Astrocyte of the cerebellum (primary cell): ENCODE results near the gene AARS1.
"Not testable (repeated sequence)": the region's sequence is repeated elsewhere in the genome, so short reads cannot be mapped to it uniquely, and the experiment has no call there.

Experiments used
- DNase-seq: peaks from one replicate; pipeline ENCODE4 v3.0.0-alpha.2; 2011; ENCODE audit warnings: low read depth
- H3K4me3 ChIP-seq: 2 replicates; pipeline ENCODE4 v1.5.1; 2011; ENCODE audit warnings: mild to moderate bottlenecking, low read depth, low read length, moderate library complexity
- CTCF ChIP-seq: IDR thresholded peaks from 2 replicates; pipeline ENCODE4 v1.5.1; 2012; ENCODE audit warnings: low read length, low read depth, moderate library complexity, mild to moderate bottlenecking; ENCODE audit errors: missing control alignments
- in situ Hi-C: cut with HindIII; loops from 2 replicates; pipeline ENCODE4 v1.10.0; 2017; ENCODE audit warnings: low sequenced_read_pairs

Gene AARS1

GRCh38 chr16:70298988-70299938 lies 10.0 kb upstream of the AARS1 start, which contains the start of gene DDX19B:
Gene DDX19B (plus strand): TSS chr16:70299186. CDS start chr16:70299298, 112 bp downstream.
- peak within 1 kb of the TSS; percentile 71 for H3K4me3 ChIP-seq
- in situ Hi-C loops = no loop called here
- DNase-seq = no peak
- TF ChIP-seq CTCF = no peak

DNA sequence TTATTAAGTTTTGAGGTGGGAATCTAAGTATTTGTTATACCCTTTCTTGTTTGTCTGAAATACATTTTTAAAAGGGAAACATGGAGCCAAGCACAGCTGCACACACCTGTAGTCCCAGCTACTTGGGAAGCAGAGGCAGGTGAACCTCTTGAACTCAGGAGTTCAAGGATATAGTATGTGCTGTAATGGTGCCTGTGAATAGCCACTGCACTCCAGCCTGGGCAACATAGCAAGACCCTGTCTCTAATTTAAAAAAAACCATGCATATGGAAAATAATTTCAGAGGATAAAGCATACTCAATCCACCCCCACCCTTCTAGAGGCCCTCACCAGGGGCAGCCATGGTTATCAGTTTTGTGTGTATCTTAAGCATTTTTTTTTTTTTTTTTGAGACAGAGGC lies 6.3 kb upstream of the AARS1 start:
- H3K4me3 ChIP-seq = no peak overlapping the region
- DNase-seq = no peak
- in situ Hi-C loops = no loop called here
- no peak for TF ChIP-seq CTCF

GRCh38 chr16:70294385-70295025 lies 5.2 kb upstream of the AARS1 start:
- no peak for TF ChIP-seq CTCF
- no peak for DNase-seq
- H3K4me3 ChIP-seq = no peak overlapping the region
- in situ Hi-C loops = no loop called here

DNA sequence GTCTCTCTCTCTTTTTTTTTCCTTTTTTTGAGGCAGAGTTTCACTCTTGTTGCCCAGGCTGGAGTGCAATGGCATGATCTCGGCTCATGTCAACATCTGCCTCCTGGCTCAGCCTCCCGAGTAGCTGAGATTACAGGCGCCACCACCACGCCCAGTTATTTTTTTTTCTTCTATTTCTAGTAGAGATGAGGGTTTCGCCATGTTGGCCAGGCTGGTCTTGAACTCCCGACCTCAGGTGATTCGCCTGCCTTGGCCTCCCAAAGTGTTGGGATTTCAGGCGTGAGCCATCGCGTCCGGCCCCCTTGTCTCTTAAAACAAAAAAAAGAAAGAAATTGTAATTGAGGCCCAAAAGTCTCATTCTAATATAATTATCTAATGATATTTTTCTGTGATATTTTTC lies 2.8 kb upstream of the AARS1 start:
- in situ Hi-C loops, H3K4me3 ChIP-seq, DNase-seq: not testable (repeated sequence)

DNA sequence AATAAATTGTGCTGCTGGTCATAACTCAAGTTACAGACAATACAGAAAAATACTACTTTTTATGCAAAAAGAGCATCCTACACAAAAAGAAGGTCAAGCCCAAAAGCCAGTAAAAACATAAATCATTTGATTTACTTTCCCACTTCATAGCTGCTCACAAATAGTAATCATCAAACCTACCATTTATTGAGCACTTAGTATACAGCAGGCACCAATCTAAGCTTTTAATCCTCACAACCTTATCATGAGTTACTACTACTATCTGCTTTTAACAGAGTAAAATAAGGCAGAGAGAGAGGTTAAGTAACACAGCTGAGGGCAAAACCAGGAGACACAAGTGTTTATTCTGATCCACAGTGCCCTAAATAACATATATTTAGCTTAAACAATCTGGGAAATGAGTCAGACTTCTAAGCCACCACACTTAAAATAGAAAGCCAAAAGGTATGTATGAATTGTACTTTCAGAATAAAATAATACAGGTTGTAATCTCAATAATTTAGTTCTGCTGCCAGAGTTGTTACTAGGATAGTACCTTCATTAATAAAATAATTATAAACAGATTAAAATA lies 1.7 kb upstream of the AARS1 start:
- TF ChIP-seq CTCF = no peak
- DNase-seq = no peak
- H3K4me3 ChIP-seq = no peak overlapping the region
- in situ Hi-C loops = no loop called here

DNA sequence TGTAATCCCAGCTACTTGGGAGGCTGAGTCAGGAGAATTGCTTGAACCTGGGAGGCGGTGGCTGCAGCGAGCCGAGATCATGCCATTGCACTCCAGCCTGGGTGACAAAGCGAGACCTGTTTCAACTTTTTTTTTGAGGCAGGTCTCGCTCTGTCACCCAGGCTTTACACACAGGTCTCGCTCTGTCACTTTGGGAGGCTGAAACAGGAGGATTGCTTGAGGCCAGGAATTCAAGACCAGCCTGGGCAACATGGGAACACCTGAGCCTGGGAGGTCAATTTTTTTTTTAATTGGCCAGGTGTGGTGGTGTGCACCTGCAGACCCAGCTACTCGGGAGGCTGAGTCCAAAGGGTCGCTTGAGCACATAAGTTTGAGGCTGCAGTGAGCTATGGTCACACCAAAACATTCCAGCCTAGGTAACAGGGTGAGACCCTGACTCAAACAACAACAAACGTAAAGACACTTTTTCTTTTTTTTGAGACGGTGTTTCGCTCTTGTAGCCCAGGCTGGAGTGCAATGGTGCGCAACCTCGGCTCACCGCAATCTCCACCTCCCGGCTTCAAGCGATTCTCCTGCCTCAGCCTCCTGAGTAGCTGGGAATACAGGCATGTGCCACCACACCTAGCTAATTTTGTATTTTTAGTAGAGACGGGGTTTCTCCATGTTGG lies 1.9 kb downstream of the AARS1 start:
- peak overlapping the region; percentile 76 for H3K4me3 ChIP-seq
- DNase-seq, in situ Hi-C loops: not testable (repeated sequence)

DNA sequence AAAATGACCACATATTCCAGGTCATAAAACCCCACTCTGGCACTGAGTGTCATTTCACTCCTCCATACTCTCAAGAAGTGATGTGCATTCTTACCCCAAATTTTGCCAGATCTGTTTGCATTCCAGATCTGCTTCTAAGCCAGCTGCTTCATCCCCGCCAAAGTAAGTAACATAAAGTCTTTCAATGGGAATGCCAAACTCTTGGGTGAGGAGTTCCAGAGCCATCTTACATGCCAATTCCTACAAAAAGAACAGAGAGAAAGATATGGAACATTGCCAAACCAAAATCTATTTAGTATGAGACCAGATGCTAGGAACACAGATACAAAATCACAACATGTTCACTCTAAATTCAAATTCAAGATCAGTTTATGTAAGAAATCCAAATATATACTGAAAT lies 12.9 kb downstream of the AARS1 start:
- TF ChIP-seq CTCF = no peak
- DNase-seq = no peak
- in situ Hi-C loops = no loop called here
- H3K4me3 ChIP-seq = no peak overlapping the region
